ENCODE results near the gene KCNB1. TPM values are rescaled to one million over a fixed set of nuclear protein-coding genes. Genes with fewer than 3 reads are reported as not detected.

Gene KCNB1
- total and polyA plus RNA-seq, 2 donors: 3.5 to 7.6 TPM

- H3K36me3 ChIP-seq (ENCODE audit: insufficient read depth): no peaks in the 10 kb centered on the region
- 74% methylated on average over 4 of the region's 4 CpGs for WGBS
- DNase-seq (ENCODE audit: extremely low spot score): no peak
- no peak overlapping the region for H3K4me3 ChIP-seq (ENCODE audit: low read depth, low read length)
- no peak overlapping the region for H3K27ac ChIP-seq (ENCODE audit: low read depth)
- H3K4me1 ChIP-seq (ENCODE audit: insufficient read depth): no peaks in the 10 kb centered on the region
Observed at GRCh38 chr20:49361862-49362660, 120.4 kb downstream of the KCNB1 start.

DNA sequence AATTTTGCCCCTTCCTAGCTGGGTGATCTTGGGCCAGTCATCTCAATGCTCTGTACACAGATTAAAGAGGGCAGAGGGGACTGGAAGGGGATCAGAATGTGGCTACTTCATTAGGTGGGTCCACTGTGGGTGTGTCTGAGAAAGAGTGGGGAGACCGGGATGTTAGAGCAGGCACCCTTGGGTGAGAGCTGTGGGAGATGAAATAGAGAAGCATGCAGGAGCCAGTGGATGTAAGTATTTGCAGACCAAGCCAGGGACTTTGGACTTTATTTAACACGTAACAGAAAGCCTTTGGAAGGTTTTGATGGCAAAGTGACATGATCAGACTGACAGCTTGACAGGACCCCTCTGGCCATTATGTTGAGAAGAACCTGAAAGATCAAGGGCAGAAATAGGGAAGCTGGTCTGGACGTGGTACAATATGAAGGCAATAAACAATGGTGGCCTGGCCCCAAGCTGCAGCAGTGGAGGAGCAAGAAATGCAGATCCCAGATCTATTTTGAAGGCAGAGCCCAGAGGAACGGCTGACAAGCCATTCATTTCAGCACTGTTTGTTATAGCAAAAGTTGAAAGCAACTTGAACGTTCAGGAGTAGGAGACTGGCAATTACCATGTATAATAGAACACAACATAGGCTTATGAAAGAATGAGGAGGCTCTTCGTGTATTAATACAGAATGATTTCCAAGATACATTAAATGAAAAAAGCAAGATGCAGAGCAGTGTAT, 122.1 kb downstream of the KCNB1 start:
- WGBS: 61% methylated on average over 6 of the region's 6 CpGs
- H3K4me1 ChIP-seq (ENCODE audit: insufficient read depth): no peaks in the 10 kb centered on the region
- no peak for DNase-seq (ENCODE audit: extremely low spot score)
- H3K4me3 ChIP-seq (ENCODE audit: low read depth, low read length): no peak overlapping the region
- no peaks in the 10 kb centered on the region for H3K36me3 ChIP-seq (ENCODE audit: insufficient read depth)
- no peak overlapping the region for H3K27ac ChIP-seq (ENCODE audit: low read depth)

- DNase-seq (ENCODE audit: extremely low spot score): no peak
- Histone ChIP-seq H3K4me1 (ENCODE audit: insufficient read depth) (no peaks in the 10 kb centered on the region), H3K27ac (ENCODE audit: low read depth) (no peak overlapping the region), H3K36me3 (ENCODE audit: insufficient read depth) (no peaks in the 10 kb centered on the region), H3K4me3 (ENCODE audit: low read depth, low read length) (no peak overlapping the region)
- WGBS: 72% methylated on average over 3 of the region's 3 CpGs
Observed at GRCh38 chr20:49356676-49357075, 125.8 kb downstream of the KCNB1 start.

DNA sequence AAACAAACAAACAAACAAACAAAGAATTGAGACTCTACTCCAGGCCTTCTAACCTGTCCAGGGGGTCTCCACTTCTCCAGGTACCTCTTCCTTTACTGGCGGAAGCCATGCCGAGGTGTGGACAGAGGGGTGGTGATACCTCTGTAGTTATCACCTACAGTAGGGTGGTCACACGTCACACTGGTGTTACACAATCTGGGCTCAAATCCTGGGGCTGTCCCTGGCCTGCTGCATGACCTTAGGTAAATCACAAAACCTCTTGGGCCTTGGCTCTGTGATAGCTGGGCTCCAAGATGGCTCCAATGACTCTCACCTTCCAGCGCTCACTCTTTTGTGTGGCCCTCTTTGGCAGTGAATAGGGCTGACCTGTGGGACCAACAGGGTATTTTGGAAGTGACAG, 127.8 kb downstream of the KCNB1 start:
- H3K27ac ChIP-seq (ENCODE audit: low read depth): no peak overlapping the region
- no peaks in the 10 kb centered on the region for H3K36me3 ChIP-seq (ENCODE audit: insufficient read depth)
- no peaks in the 10 kb centered on the region for H3K4me1 ChIP-seq (ENCODE audit: insufficient read depth)
- no peak for DNase-seq (ENCODE audit: extremely low spot score)
- H3K4me3 ChIP-seq (ENCODE audit: low read depth, low read length): no peak overlapping the region
- WGBS: 92% methylated on average over 4 of the region's 4 CpGs

DNA sequence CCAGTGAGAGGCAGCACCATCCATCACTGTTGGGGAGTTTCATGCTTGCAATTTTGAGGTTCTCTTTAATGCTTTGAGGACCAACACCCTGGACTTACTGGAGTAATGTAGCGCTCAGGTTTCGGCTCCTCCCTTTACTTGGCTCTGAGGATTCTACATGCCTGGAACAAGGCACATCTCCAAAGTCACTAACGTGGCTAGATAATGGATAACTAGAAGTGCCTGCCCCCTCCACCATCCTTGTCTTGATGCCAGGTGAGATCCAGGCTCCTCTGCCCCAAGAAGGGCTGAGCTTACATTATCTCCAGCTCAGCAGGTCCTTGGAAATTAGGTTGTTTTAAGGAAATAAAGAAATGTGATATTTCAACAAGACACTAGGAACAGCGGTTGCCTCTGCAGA, 129.1 kb downstream of the KCNB1 start:
- DNase-seq (ENCODE audit: extremely low spot score): no peak
- WGBS: 60% methylated on average over 4 of the region's 4 CpGs
- Histone ChIP-seq H3K36me3 (ENCODE audit: insufficient read depth) (no peaks in the 10 kb centered on the region), H3K4me3 (ENCODE audit: low read depth, low read length) (no peak overlapping the region), H3K27ac (ENCODE audit: low read depth) (no peak overlapping the region), H3K4me1 (ENCODE audit: insufficient read depth) (no peaks in the 10 kb centered on the region)

DNA sequence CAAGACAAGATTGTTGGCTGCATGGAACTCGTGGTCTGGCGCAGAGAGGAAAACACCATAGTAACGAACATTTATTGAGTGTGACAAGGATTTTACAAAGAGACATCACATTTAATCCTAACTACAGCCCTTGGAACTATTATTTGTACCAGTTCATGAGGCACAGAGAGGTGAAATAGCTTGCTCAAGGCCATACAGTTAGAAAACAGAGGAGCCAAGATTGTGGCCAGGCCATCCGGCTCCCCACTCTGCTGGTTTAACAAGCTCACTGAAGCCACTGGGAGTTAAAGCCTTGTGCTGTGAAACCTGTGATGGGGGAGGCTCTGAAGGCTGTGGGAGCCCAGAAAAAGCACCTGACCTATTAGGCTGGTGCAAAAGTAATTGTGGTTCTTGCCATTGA, 129.7 kb downstream of the KCNB1 start:
- no peaks in the 10 kb centered on the region for H3K4me1 ChIP-seq (ENCODE audit: insufficient read depth)
- H3K36me3 ChIP-seq (ENCODE audit: insufficient read depth): no peaks in the 10 kb centered on the region
- WGBS: 57% methylated on average over 4 of the region's 4 CpGs
- DNase-seq (ENCODE audit: extremely low spot score): no peak
- H3K27ac ChIP-seq (ENCODE audit: low read depth): no peak overlapping the region
- H3K4me3 ChIP-seq (ENCODE audit: low read depth, low read length): no peak overlapping the region

- Histone ChIP-seq H3K4me1 (ENCODE audit: insufficient read depth) (no peaks in the 10 kb centered on the region), H3K36me3 (ENCODE audit: insufficient read depth) (no peaks in the 10 kb centered on the region), H3K4me3 (ENCODE audit: low read depth, low read length) (no peak overlapping the region), H3K27ac (ENCODE audit: low read depth) (no peak overlapping the region)
- 88% methylated on average over 4 of the region's 4 CpGs for WGBS
- no peak for DNase-seq (ENCODE audit: extremely low spot score)
Observed at GRCh38 chr20:49351775-49352174, 130.7 kb downstream of the KCNB1 start.

GRCh38 chr20:49349694-49350252, 132.7 kb downstream of the KCNB1 start:
- Histone ChIP-seq H3K36me3 (ENCODE audit: insufficient read depth) (no peaks in the 10 kb centered on the region), H3K27ac (ENCODE audit: low read depth) (no peak overlapping the region), H3K4me1 (ENCODE audit: insufficient read depth) (no peaks in the 10 kb centered on the region), H3K4me3 (ENCODE audit: low read depth, low read length) (no peak overlapping the region)
- WGBS: 56% methylated on average over 3 of the region's 3 CpGs
- no peak for DNase-seq (ENCODE audit: extremely low spot score)

GRCh38 chr20:49349078-49349477, 133.4 kb downstream of the KCNB1 start:
- no peaks in the 10 kb centered on the region for H3K4me1 ChIP-seq (ENCODE audit: insufficient read depth)

GRCh38 chr20:49348563-49348962, 133.9 kb downstream of the KCNB1 start:
- Histone ChIP-seq H3K4me1 (ENCODE audit: insufficient read depth) (no peaks in the 10 kb centered on the region), H3K36me3 (ENCODE audit: insufficient read depth) (no peaks in the 10 kb centered on the region), H3K27ac (ENCODE audit: low read depth) (no peak overlapping the region), H3K4me3 (ENCODE audit: low read depth, low read length) (no peak overlapping the region)
- 86% methylated on average over 4 of the region's 4 CpGs for WGBS
- DNase-seq (ENCODE audit: extremely low spot score): no peak

More at GRCh38 chr20:49349078-49349477, 133.4 kb downstream of the KCNB1 start:
- H3K36me3 ChIP-seq (ENCODE audit: insufficient read depth): no peaks in the 10 kb centered on the region
- H3K4me3 ChIP-seq (ENCODE audit: low read depth, low read length): no peak overlapping the region
- DNase-seq (ENCODE audit: extremely low spot score): no peak
- WGBS: 98% methylated on average over 1 of the region's 1 CpG
- H3K27ac ChIP-seq (ENCODE audit: low read depth): no peak overlapping the region

DNA sequence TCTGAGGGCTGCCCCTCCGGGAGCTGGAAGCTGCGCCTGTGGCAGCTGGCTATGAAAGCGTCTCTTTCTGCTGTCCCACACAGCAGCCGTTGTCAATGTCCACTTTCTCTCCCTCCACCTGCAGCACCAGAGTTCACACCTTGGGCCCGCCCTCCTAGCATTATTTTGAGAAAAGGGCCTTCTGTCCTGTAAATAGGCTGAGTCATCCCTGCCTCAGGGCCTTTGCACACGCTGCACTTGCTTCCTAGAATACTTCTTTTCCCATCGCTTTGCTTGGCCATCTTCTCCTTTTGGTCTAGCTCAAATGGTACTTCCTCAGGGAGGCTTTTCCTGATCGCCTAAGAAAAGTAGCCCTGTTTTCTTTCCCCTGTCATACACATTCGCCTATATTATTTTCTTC, 135.3 kb downstream of the KCNB1 start:
- no peaks in the 10 kb centered on the region for H3K4me1 ChIP-seq (ENCODE audit: insufficient read depth)
- no peak overlapping the region for H3K4me3 ChIP-seq (ENCODE audit: low read depth, low read length)
- DNase-seq (ENCODE audit: extremely low spot score): no peak
- WGBS: 93% methylated on average over 9 of the region's 9 CpGs
- H3K36me3 ChIP-seq (ENCODE audit: insufficient read depth): no peaks in the 10 kb centered on the region
- no peak overlapping the region for H3K27ac ChIP-seq (ENCODE audit: low read depth)

DNA sequence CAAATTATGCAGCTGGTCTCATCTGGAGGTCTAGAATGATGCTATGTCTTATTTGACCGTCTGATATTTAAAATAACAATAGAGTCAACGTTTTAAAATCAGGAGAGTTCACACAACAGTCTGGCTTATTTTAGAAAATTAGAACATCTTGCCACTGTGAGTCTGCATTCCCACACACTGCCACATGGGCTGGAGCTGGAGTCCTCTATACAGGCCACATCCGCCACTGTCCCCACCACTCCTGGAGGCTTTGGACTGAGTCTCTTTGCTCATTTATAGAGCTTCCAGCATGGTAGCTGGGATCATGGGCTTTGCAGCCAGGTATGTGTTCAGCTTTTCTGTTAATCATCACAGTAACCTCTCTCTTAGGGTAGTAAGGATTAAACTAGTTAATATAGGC, 135.8 kb downstream of the KCNB1 start:
- Histone ChIP-seq H3K36me3 (ENCODE audit: insufficient read depth) (no peaks in the 10 kb centered on the region), H3K4me1 (ENCODE audit: insufficient read depth) (no peaks in the 10 kb centered on the region), H3K4me3 (ENCODE audit: low read depth, low read length) (no peak overlapping the region), H3K27ac (ENCODE audit: low read depth) (no peak overlapping the region)
- WGBS: 70% methylated on average over 3 of the region's 3 CpGs
- no peak for DNase-seq (ENCODE audit: extremely low spot score)

DNA sequence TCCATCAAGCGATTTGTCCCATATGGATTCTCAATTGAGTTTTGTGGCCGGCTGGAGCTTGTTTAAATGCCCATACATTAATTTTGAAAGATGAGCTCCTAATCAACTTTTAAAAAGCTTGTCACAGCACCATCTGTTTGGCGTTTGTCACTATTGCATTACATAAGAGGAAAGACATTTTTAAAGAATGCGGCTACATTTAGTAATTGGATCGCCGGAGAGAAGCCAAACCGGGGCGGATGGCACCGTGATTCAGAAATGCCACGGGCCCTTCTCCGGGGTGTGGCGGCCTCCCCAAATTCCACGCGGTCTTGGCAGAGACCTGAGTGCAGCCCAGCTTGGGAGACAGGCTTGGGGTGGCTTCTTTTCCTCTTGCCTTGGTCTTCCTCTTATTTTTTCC, 136.9 kb downstream of the KCNB1 start:
- Histone ChIP-seq H3K4me1 (ENCODE audit: insufficient read depth) (no peaks in the 10 kb centered on the region), H3K27ac (ENCODE audit: low read depth) (no peak overlapping the region), H3K36me3 (ENCODE audit: insufficient read depth) (no peaks in the 10 kb centered on the region), H3K4me3 (ENCODE audit: low read depth, low read length) (no peak overlapping the region)
- 41% methylated on average over 14 of the region's 14 CpGs for WGBS
- DNase-seq (ENCODE audit: extremely low spot score): no peak

DNA sequence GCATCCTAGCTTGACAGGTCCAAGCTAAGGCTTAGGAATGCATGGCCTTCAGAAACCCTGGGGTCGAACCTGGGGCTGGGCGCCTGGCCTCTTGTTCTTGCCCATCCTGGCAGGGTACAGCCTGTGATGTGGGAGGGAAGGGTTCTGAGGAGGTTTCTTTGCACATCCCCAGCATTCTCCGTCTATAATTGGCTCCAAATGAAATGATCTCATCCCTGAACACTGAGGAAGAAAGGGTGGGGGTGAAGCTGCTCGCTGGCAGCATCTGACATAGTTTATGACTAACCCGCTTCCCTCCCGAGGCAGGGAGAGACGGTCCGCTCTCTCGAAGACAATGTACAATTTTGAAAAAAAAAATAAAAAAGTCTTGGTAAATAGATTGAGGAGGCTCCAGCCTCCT, 137.5 kb downstream of the KCNB1 start:
- Histone ChIP-seq H3K36me3 (ENCODE audit: insufficient read depth) (no peaks in the 10 kb centered on the region), H3K4me3 (ENCODE audit: low read depth, low read length) (no peak overlapping the region), H3K4me1 (ENCODE audit: insufficient read depth) (no peaks in the 10 kb centered on the region), H3K27ac (ENCODE audit: low read depth) (no peak overlapping the region)
- 14% methylated on average over 9 of the region's 9 CpGs for WGBS
- DNase-seq (ENCODE audit: extremely low spot score): peak; percentile 77
